Keratinocyte (primary cell): Measurements from ENCODE around the gene GRB10. TPM values are rescaled to one million over a fixed set of nuclear protein-coding genes. Genes with fewer than 3 reads are reported as not detected.
"Not testable (repeated sequence)": the region's sequence is repeated elsewhere in the genome, so short reads cannot be mapped to it uniquely, and the experiment has no call there.

Experiments
- DNase-seq: peaks from one replicate; pipeline ENCODE4 v3.0.0-alpha.2; 2011; ENCODE audit warnings: low read depth, missing footprints, low spot score
- FAIRE-seq: peaks from 2 replicates; lab custom pipeline; 2011; peaks lifted over from hg19 to GRCh38; lab: Jason Lieb, UNC
- H2AFZ ChIP-seq: 2 replicates; pipeline ENCODE4 v1.6.0; 2012; ENCODE audit warnings: low read length, control low read depth, inconsistent platforms; ENCODE audit not compliant: control insufficient read depth
- H3K27ac ChIP-seq: 2 replicates; pipeline ENCODE4 v1.5.1; 2011; ENCODE audit warnings: low read length; ENCODE audit not compliant: control insufficient read depth, insufficient read depth
- H3K27me3 ChIP-seq: 3 replicates; pipeline ENCODE4 v1.6.0; 2011; ENCODE audit warnings: low read length; ENCODE audit not compliant: control insufficient read depth, insufficient read depth; ENCODE audit errors: extremely low read depth
- H3K36me3 ChIP-seq, 2 experiments: 2 replicates in 1 of 2; 3 replicates in 1 of 2; pipeline ENCODE4 v1.5.1; 2011; ENCODE audit warnings: low read length in 2 of 2, mild to moderate bottlenecking in 1 of 2; ENCODE audit not compliant: control insufficient read depth in 2 of 2, insufficient read depth in 2 of 2; ENCODE audit errors: extremely low read depth in 1 of 2
- H3K4me1 ChIP-seq: 3 replicates; pipeline ENCODE4 v1.5.1; 2011; ENCODE audit warnings: low read length; ENCODE audit not compliant: control insufficient read depth, insufficient read depth; ENCODE audit errors: extremely low read depth
- H3K4me2 ChIP-seq: 3 replicates; pipeline ENCODE4 v1.6.0; 2011; ENCODE audit warnings: low read depth, low read length; ENCODE audit not compliant: control insufficient read depth, insufficient read depth; ENCODE audit errors: extremely low read depth
- H3K4me3 ChIP-seq, 3 experiments: fragments of 200-600 bp in 1 of 3; sonication (generic) in 1 of 3; 2 replicates in 2 of 3; 3 replicates in 1 of 3; pipeline ENCODE4 v1.5.1; 2011 to 2016; ENCODE audit warnings: low read length in 3 of 3, mild to moderate bottlenecking in 3 of 3, control low read depth in 2 of 3, inconsistent platforms in 1 of 3, low read depth in 1 of 3, mixed read lengths in 1 of 3, mixed run types in 1 of 3, moderate library complexity in 1 of 3; ENCODE audit not compliant: control insufficient read depth in 2 of 3, insufficient read depth in 2 of 3; ENCODE audit errors: extremely low read depth in 1 of 3
- H3K79me2 ChIP-seq: 2 replicates; pipeline ENCODE4 v1.6.0; 2012; ENCODE audit warnings: low read length; ENCODE audit not compliant: control insufficient read depth, insufficient read depth
- H3K9ac ChIP-seq: 3 replicates; pipeline ENCODE4 v1.6.0; 2011; ENCODE audit warnings: low read length; ENCODE audit not compliant: control insufficient read depth, insufficient read depth; ENCODE audit errors: extremely low read depth
- H3K9me1 ChIP-seq: 3 replicates; pipeline ENCODE4 v1.6.0; 2011; ENCODE audit warnings: low read length; ENCODE audit not compliant: control insufficient read depth, insufficient read depth; ENCODE audit errors: extremely low read depth
- H3K9me3 ChIP-seq: 2 replicates; pipeline ENCODE4 v1.5.1; 2012; ENCODE audit warnings: low read depth, low read length; ENCODE audit not compliant: control insufficient read depth
- H4K20me1 ChIP-seq: 3 replicates; pipeline ENCODE4 v1.6.0; 2011; ENCODE audit warnings: low read length; ENCODE audit not compliant: control insufficient read depth, insufficient read depth; ENCODE audit errors: extremely low read depth
- CTCF ChIP-seq, 3 experiments: IDR thresholded peaks in 1 of 3; conservative IDR thresholded peaks in 1 of 3; optimal IDR thresholded peaks in 1 of 3; 2 replicates in 2 of 3; 3 replicates in 1 of 3; pipeline versions ENCODE3 to v1.5.1; 2011; ENCODE audit warnings: low read length in 3 of 3, mild to moderate bottlenecking in 3 of 3, moderate library complexity in 2 of 3, control low read depth in 1 of 3, inconsistent platforms in 1 of 3; ENCODE audit not compliant: insufficient read depth in 2 of 3; ENCODE audit errors: extremely low read depth in 1 of 3
- EZH2 ChIP-seq: IDR thresholded peaks from one replicate; pipeline ENCODE4 v1.6.1; 2012; ENCODE audit warnings: inconsistent platforms, mild to moderate bottlenecking, low read length, moderate library complexity
- dilution Hi-C: fragments of 300-500 bp; cut with MboI; formaldehyde crosslinking; loops from one replicate; pipeline ENCODE4 v1.7.0; 2020; ENCODE audit warnings: low sequenced_read_pairs; ENCODE audit not compliant: extremely low pct_ligation_motif_present
- polyA plus RNA-seq, 5 experiments: library from polyadenylated mRNA; depleted of rRNA in 3 of 5; stranded (reverse) in 3 of 5; stranded (forward) in 1 of 5; unstranded in 1 of 5; fragments of >200 nt; gene quantifications; 1 replicate in 1 of 5; 2 replicates in 3 of 5; 3 replicates in 1 of 5; pipeline versions ENCODE4 v1.2.1 to v1.2.3, GENCODE V29; 2011 to 2012; ENCODE audit warnings: missing spikeins in 2 of 5, low read depth in 1 of 5, low replicate concordance in 1 of 5

The GRB10 gene
- polyA plus RNA-seq, 1 donor (not counting 4 experiments of a cell fraction or from before 2014, with no cell fraction given): 4.4 TPM

GRCh38 chr7:50738932-50739331, 43.8 kb downstream of the GRB10 start:
- Histone ChIP-seq H3K4me3 (no peak overlapping the region), H3K27me3 (no peaks in the 10 kb centered on the region), H4K20me1 (no peaks in the 10 kb centered on the region), H3K36me3 (no peaks in the 10 kb centered on the region), H3K9ac (no peak overlapping the region), H3K4me2 (no peak overlapping the region), H3K79me2 (no peaks in the 10 kb centered on the region), H3K9me3 (no peaks in the 10 kb centered on the region), H3K4me1 (no peaks in the 10 kb centered on the region), H2AFZ (no peak overlapping the region), H3K27ac (no peak overlapping the region), H3K9me1 (no peaks in the 10 kb centered on the region)
- dilution Hi-C loops: no loop called here
- FAIRE-seq (no peak), DNase-seq (no peak)
- TF ChIP-seq EZH2 (no peak), CTCF (optimal IDR thresholded peaks at IDR 0.05 in 1 of 3, IDR thresholded peaks at IDR 0.05 in 1 of 3, conservative IDR thresholded peaks at IDR 0.05 in 1 of 3; ENCODE audit: extremely low read depth in 1 of 3, insufficient read depth in 2 of 3, low read length in 3 of 3) (no peak)

GRCh38 chr7:50735836-50736235, 46.9 kb downstream of the GRB10 start:
- H3K4me2 ChIP-seq, H3K9me3 ChIP-seq, DNase-seq, H3K9me1 ChIP-seq, H3K79me2 ChIP-seq, dilution Hi-C loops, H4K20me1 ChIP-seq, H3K4me3 ChIP-seq, H3K36me3 ChIP-seq, H3K27ac ChIP-seq, FAIRE-seq, H3K9ac ChIP-seq, H2AFZ ChIP-seq, H3K27me3 ChIP-seq, H3K4me1 ChIP-seq: not testable (repeated sequence)

GRCh38 chr7:50735333-50735732, 47.4 kb downstream of the GRB10 start:
- Histone ChIP-seq H3K27me3 (no peaks in the 10 kb centered on the region), H3K4me1 (no peaks in the 10 kb centered on the region), H3K4me3 (no peak overlapping the region), H3K9me1 (no peaks in the 10 kb centered on the region), H3K79me2 (no peaks in the 10 kb centered on the region), H3K36me3 (peaks cover 0 to 2% of the 10 kb centered on the region in 2 experiments), H2AFZ (no peak overlapping the region), H3K27ac (no peak overlapping the region), H3K4me2 (no peak overlapping the region), H3K9me3 (no peaks in the 10 kb centered on the region), H4K20me1 (no peaks in the 10 kb centered on the region), H3K9ac (no peak overlapping the region)
- dilution Hi-C loops: no loop called here
- DNase-seq (no peak), FAIRE-seq (no peak)
- TF ChIP-seq CTCF (optimal IDR thresholded peaks at IDR 0.05 in 1 of 3, IDR thresholded peaks at IDR 0.05 in 1 of 3, conservative IDR thresholded peaks at IDR 0.05 in 1 of 3; ENCODE audit: extremely low read depth in 1 of 3, insufficient read depth in 2 of 3, low read length in 3 of 3): no peak
- TF ChIP-seq EZH2: no peak
